Cardiac ventricle fibroblast (primary cell): ENCODE data around the gene TEKT5. TPM values are rescaled to one million over a fixed set of nuclear protein-coding genes. Genes with fewer than 3 reads are reported as not detected.

Experiments used
- total RNA-seq: library from RNA; depleted of rRNA; stranded (reverse); fragments of >200 nt; gene quantifications from 2 replicates; pipeline ENCODE4 v1.2.3, GENCODE V29; 2015

TEKT5 gene
- total RNA-seq = not detected in 2 replicates

GRCh38 chr16:10694830-10695229 is at the start of gene TEKT5:
TSS of gene TEKT5 (minus strand) at chr16:10694930. CDS start at chr16:10694873, 57 bp downstream.

GRCh38 chr16:10743610-10744369 is 49.1 kb upstream of the TEKT5 start, which contains the start of gene NUBP1:
TSS of gene NUBP1 (plus strand) at chr16:10743842. CDS start at chr16:10743864, 22 bp downstream.

GRCh38 chr16:10579965-10580882 is 114.5 kb downstream of the TEKT5 start, which contains the start of gene EMP2:
TSS of gene EMP2 (minus strand) at chr16:10580598. CDS start at chr16:10547617, 32,981 bp downstream.

Other genes with a start within 250 kb of the TEKT5 start
- gene EMP2, start 114.3 kb downstream of the TEKT5 start, total RNA-seq = 12.9 and 13.4 TPM in 2 replicates
- gene NUBP1, start 48.9 kb upstream of the TEKT5 start, total RNA-seq = 15.3 and 18.6 TPM in 2 replicates
- gene TVP23A, start 123.9 kb upstream of the TEKT5 start, total RNA-seq = 1.2 TPM in 1 of 2 replicates, not detected in the other
- 0.19 and 1.9 TPM in 2 replicates for gene CIITA, start 182.3 kb upstream of the TEKT5 start, total RNA-seq
- 80.1 and 90.1 TPM in 2 replicates for gene DEXI, start 247.5 kb upstream of the TEKT5 start, total RNA-seq
- gene CLEC16A, start 249.6 kb upstream of the TEKT5 start, total RNA-seq = 13.2 and 19.4 TPM in 2 replicates